Measurements from ENCODE around the gene ARRB1. TPM values are rescaled to one million over a fixed set of nuclear protein-coding genes. Genes with fewer than 3 reads are reported as not detected.

ARRB1 gene
- total and polyA plus RNA-seq, 10 of the 15 experiments (the other 5 are each of a cell fraction or from before 2014, with no cell fraction given) = 0.39 to 12.9 (median 1.7) TPM

DNA sequence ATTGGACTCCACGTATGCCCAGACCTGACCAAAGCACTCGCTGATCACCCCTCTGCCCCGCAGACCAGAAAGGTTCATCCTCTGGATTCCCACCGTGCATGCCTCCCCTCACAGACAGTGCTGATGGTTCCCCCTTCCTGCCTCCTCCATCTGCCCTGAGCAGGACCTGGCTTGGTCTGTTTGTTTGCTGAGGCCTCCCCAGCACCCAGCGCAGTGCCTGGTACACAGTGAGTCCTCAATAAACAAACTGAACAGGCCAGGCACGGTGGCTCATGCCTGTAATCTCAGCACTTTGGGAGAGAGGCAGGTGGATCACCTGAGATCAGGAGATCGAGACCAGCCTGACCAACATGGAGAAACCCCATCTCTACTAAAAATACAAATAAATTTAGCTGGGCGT lies 24.2 kb upstream of the ARRB1 start:
- intact Hi-C loops (cut with micrococcal nuclease; ENCODE audit: unreplicated experiment) (no loop called here), in situ Hi-C loops (cut with MboI) (no loop called here)
- ChIA-PET POLR2A (no interaction called here), RAD21 (ENCODE audit: unreplicated experiment) (interaction anchor here (0.7 to 1.1 kb wide), 2 partner anchors 36 to 50 kb away, joined by 3 read pairs; no protein-coding TSS in a partner anchor), SMC1A (ENCODE audit: uncharacterized antibody, unreplicated experiment) (interaction anchor here (1.3 to 1.9 kb wide), 2 partner anchors 35 to 96 kb away, joined by 3 to 8 read pairs; no protein-coding TSS in a partner anchor), CTCF (interaction anchor here (0.5 to 17.1 kb wide), 4 partner anchors 9 to 1693 kb away, joined by 3 to 406 read pairs (median 7); no protein-coding TSS in a partner anchor)
- no peak for FAIRE-seq
- Histone ChIP-seq H3K4me3 (no peak overlapping the region), H3K9ac (ENCODE audit: control insufficient read depth, insufficient read depth, low read length) (no peak overlapping the region), H3K27me3 (replicated peaks in 1 of 2; ENCODE audit: control insufficient read depth in 2 of 2, insufficient read depth in 2 of 2, low read length in 1 of 2) (no peaks in the 10 kb centered on the region; a peak in 1 of 4 replicates), H3K4me1 (ENCODE audit: control insufficient read depth, insufficient read depth, low read length) (no peaks in the 10 kb centered on the region), H3K4me2 (ENCODE audit: control insufficient read depth, insufficient read depth) (no peak overlapping the region), H4K20me1 (ENCODE audit: control insufficient read depth, insufficient read depth) (no peaks in the 10 kb centered on the region), H3K36me3 (ENCODE audit: control insufficient read depth in 2 of 2, insufficient read depth in 2 of 2, low read length in 1 of 2) (no peaks in the 10 kb centered on the region), H3K27ac (ENCODE audit: control insufficient read depth, insufficient read depth) (no peak overlapping the region), H2AFZ (ENCODE audit: control insufficient read depth, low read depth, low read length) (no peak overlapping the region), H3K9me3 (replicated peaks; ENCODE audit: control insufficient read depth, insufficient read depth, low read length) (no peaks in the 10 kb centered on the region), H3K79me2 (ENCODE audit: control insufficient read depth, insufficient read depth, low read length) (no peaks in the 10 kb centered on the region)
- DNase-seq (ENCODE audit: low read depth, low spot score) = no peak
- TF ChIP-seq CREB1 (IDR thresholded peaks at IDR 0.05; ENCODE audit: low read depth) (no peak), ZSCAN29 (IDR thresholded peaks at IDR 0.05) (no peak), RUNX3 (IDR thresholded peaks at IDR 0.05; ENCODE audit: low read length) (no peak), HDAC2 (IDR thresholded peaks at IDR 0.05) (no peak), CBX5 (IDR thresholded peaks at IDR 0.05; ENCODE audit: low read depth) (no peak), RB1 (IDR thresholded peaks at IDR 0.05; ENCODE audit: borderline replicate concordance) (no peak), ZZZ3 (IDR thresholded peaks at IDR 0.05; ENCODE audit: control insufficient read depth, insufficient read length, low read depth) (no peak), ZNF384 (IDR thresholded peaks at IDR 0.05; ENCODE audit: borderline replicate concordance, low read depth, low read length) (no peak), SUPT20H (IDR thresholded peaks at IDR 0.05; ENCODE audit: borderline replicate concordance, control insufficient read depth, low read depth, low read length) (no peak)
- TF ChIP-seq, protein P1, sequence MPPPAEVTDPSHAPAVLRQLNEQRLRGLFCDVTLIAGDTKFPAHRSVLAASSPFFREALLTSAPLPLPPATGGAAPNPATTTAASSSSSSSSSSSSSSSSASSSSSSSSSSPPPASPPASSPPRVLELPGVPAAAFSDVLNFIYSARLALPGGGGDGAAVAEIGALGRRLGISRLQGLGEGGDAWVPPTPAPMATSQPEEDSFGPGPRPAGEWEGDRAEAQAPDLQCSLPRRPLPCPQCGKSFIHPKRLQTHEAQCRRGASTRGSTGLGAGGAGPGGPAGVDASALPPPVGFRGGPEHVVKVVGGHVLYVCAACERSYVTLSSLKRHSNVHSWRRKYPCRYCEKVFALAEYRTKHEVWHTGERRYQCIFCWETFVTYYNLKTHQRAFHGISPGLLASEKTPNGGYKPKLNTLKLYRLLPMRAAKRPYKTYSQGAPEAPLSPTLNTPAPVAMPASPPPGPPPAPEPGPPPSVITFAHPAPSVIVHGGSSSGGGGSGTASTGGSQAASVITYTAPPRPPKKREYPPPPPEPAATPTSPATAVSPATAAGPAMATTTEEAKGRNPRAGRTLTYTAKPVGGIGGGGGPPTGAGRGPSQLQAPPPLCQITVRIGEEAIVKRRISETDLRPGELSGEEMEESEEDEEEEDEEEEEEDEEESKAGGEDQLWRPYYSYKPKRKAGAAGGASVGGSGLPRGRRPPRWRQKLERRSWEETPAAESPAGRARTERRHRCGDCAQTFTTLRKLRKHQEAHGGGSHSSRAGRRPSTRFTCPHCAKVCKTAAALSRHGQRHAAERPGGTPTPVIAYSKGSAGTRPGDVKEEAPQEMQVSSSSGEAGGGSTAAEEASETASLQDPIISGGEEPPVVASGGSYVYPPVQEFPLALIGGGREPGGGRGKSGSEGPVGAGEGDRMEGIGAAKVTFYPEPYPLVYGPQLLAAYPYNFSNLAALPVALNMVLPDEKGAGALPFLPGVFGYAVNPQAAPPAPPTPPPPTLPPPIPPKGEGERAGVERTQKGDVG (CRISPR knock-in tag; IDR thresholded peaks at IDR 0.05) = no peak
- TF ChIP-seq, protein P2, sequence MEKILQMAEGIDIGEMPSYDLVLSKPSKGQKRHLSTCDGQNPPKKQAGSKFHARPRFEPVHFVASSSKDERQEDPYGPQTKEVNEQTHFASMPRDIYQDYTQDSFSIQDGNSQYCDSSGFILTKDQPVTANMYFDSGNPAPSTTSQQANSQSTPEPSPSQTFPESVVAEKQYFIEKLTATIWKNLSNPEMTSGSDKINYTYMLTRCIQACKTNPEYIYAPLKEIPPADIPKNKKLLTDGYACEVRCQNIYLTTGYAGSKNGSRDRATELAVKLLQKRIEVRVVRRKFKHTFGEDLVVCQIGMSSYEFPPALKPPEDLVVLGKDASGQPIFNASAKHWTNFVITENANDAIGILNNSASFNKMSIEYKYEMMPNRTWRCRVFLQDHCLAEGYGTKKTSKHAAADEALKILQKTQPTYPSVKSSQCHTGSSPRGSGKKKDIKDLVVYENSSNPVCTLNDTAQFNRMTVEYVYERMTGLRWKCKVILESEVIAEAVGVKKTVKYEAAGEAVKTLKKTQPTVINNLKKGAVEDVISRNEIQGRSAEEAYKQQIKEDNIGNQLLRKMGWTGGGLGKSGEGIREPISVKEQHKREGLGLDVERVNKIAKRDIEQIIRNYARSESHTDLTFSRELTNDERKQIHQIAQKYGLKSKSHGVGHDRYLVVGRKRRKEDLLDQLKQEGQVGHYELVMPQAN (conservative IDR thresholded peaks at IDR 0.05) = no peak
- TF ChIP-seq, protein P3, sequence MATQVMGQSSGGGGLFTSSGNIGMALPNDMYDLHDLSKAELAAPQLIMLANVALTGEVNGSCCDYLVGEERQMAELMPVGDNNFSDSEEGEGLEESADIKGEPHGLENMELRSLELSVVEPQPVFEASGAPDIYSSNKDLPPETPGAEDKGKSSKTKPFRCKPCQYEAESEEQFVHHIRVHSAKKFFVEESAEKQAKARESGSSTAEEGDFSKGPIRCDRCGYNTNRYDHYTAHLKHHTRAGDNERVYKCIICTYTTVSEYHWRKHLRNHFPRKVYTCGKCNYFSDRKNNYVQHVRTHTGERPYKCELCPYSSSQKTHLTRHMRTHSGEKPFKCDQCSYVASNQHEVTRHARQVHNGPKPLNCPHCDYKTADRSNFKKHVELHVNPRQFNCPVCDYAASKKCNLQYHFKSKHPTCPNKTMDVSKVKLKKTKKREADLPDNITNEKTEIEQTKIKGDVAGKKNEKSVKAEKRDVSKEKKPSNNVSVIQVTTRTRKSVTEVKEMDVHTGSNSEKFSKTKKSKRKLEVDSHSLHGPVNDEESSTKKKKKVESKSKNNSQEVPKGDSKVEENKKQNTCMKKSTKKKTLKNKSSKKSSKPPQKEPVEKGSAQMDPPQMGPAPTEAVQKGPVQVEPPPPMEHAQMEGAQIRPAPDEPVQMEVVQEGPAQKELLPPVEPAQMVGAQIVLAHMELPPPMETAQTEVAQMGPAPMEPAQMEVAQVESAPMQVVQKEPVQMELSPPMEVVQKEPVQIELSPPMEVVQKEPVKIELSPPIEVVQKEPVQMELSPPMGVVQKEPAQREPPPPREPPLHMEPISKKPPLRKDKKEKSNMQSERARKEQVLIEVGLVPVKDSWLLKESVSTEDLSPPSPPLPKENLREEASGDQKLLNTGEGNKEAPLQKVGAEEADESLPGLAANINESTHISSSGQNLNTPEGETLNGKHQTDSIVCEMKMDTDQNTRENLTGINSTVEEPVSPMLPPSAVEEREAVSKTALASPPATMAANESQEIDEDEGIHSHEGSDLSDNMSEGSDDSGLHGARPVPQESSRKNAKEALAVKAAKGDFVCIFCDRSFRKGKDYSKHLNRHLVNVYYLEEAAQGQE (IDR thresholded peaks at IDR 0.05; ENCODE audit: low read depth, low read length) = no peak
- ATAC-seq = no peak
- BruUV-seq (replicated peaks) = no TSS peak
- 47% methylated on average over 8 of the region's 8 CpGs for WGBS (ENCODE audit: insufficient coverage, insufficient replicate concordance, low lambda C conversion rate, missing lambda C conversion rate)

All from GM12878 (cell line).